Subcutaneous adipose tissue (tissue), 4 donors: Measurements from ENCODE around the gene SBSN. TPM values are rescaled to one million over a fixed set of nuclear protein-coding genes. Genes with fewer than 3 reads are reported as not detected.

ENCODE experiments used
- CTCF ChIP-seq: fragments of 450-650 bp; IDR thresholded peaks from one replicate; pipeline ENCODE4 v1.5.1; 2016; ENCODE audit warnings: low read depth, mild to moderate bottlenecking, control low read depth, antibody characterized with exemption, moderate library complexity
- total RNA-seq, 4 donors: library from RNA; depleted of rRNA; stranded (reverse); fragments of >200 nt; gene quantifications; one replicate each; pipeline ENCODE4 v1.1.0, GENCODE V29; 2016

SBSN gene
- total RNA-seq, 4 donors from 2014 or later, result not detected

GRCh38 chr19:35525873-35526272, 2.2 kb downstream of the SBSN start:
- TF ChIP-seq CTCF, result no peak

GRCh38 chr19:35524181-35524837, 3.8 kb downstream of the SBSN start:
- no peak for TF ChIP-seq CTCF

GRCh38 chr19:35522745-35523327, 5.3 kb downstream of the SBSN start:
- TF ChIP-seq CTCF, result no peak

- TF ChIP-seq CTCF, result no peak
These were observed 6.9 kb downstream of the SBSN start for GRCh38 chr19:35521124-35521743.

DNA sequence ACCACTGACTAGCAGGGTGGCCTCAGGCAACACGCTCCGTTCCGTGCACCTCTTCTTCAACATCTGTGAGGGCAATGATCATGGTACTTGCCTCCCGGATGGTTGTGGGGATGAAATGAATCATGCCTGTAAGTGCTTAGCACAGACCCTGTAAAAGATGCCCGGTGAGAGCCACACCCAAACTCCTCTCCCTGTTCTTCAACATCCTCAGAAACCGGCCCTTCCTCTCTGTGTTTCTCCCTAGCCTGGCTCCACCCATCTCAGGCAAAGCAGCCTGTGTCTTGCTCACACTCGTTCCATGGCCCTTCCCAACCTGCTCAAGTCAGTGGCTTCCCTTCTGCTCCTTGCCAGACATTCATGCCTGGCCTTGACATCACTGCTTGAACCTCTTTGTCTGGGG, 8.8 kb downstream of the SBSN start:
- no peak for TF ChIP-seq CTCF

DNA sequence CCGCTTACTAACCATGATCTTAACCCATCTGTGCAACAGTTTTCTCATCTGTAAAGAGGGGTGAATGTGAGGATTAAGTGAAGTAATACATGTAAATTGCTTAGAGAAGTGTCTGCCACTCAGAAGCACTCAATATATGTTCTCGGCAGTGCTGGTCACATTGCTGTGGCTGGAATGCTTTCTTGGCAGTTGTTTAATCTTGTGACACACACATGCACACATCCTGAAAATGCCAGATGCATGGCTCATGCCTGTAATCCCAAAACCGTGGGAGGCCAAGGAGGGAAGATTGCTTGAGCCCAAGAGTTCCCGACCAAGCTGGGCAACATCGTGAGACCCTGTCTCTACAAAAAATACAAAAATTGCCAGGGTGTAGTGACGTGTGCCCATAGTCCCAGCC, 9.8 kb downstream of the SBSN start:
- TF ChIP-seq CTCF, result no peak

GRCh38 chr19:35517342-35517741, 10.8 kb downstream of the SBSN start:
- no peak for TF ChIP-seq CTCF
